ENCODE measurements around the gene FUT7.

DNA sequence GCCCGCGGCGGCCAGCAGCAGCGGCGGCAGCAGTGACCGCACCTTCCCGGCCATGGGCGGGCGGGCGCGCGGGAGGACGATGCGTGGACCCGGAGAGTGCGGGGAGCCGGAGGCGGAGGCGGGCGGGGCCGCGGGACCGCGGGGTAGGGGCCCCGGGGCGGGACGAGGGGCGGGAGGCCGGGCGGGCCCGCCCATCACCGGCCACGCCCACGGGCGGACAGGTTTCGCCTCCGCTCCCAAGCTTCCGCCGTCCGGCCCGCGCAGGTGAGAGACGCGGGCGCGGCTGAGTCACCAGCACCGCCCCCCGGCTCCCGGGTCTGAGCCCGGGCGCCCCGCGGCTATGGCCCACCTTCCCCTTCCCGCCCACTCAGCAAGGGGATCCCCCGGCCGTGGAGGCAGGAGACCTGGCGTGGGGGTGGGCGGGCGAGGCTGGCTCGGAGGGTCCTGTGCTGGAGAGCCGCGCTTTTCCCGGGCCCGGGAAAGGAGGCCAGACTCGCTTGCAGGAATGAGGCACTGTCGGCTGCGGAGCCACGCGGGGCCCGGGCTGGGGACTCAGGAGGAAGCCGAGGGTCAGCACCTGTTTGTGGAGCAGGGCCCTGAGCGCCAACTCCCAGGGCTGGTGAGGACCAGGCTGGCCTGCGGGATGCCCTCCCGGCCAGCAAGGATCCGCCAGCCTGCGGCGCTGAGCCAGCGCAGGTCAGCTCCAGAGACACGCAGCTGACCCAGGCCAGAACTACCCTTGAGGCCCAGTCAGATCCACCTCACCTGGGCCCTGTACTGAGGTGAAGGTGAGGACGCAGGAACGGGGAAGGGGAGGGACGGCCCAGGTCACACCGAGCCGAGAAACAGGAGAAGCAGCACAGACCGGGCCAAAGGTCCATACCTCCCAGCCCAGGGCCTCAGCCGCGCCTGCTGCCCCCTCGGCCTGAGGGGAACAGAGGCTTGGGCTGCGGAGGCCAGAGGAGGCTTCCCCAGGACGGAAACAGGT lies 22.4 kb upstream of the FUT7 start, which contains the start of gene ENTPD2:
- TF ChIP-seq, protein P1, sequence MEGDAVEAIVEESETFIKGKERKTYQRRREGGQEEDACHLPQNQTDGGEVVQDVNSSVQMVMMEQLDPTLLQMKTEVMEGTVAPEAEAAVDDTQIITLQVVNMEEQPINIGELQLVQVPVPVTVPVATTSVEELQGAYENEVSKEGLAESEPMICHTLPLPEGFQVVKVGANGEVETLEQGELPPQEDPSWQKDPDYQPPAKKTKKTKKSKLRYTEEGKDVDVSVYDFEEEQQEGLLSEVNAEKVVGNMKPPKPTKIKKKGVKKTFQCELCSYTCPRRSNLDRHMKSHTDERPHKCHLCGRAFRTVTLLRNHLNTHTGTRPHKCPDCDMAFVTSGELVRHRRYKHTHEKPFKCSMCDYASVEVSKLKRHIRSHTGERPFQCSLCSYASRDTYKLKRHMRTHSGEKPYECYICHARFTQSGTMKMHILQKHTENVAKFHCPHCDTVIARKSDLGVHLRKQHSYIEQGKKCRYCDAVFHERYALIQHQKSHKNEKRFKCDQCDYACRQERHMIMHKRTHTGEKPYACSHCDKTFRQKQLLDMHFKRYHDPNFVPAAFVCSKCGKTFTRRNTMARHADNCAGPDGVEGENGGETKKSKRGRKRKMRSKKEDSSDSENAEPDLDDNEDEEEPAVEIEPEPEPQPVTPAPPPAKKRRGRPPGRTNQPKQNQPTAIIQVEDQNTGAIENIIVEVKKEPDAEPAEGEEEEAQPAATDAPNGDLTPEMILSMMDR (IDR thresholded peaks at IDR 0.05): no peak
- no peak for TF ChIP-seq POLR2A (IDR thresholded peaks at IDR 0.05)

Measured in lower leg skin (tissue), 3 donors.